ENCODE measurements around the gene CFAP61. TPM values are rescaled to one million over a fixed set of nuclear protein-coding genes. Genes with fewer than 3 reads are reported as not detected.

The CFAP61 gene
- total and polyA plus RNA-seq, 2 experiments from 2014 or later = 1.0 TPM; not detected in 1

DNA sequence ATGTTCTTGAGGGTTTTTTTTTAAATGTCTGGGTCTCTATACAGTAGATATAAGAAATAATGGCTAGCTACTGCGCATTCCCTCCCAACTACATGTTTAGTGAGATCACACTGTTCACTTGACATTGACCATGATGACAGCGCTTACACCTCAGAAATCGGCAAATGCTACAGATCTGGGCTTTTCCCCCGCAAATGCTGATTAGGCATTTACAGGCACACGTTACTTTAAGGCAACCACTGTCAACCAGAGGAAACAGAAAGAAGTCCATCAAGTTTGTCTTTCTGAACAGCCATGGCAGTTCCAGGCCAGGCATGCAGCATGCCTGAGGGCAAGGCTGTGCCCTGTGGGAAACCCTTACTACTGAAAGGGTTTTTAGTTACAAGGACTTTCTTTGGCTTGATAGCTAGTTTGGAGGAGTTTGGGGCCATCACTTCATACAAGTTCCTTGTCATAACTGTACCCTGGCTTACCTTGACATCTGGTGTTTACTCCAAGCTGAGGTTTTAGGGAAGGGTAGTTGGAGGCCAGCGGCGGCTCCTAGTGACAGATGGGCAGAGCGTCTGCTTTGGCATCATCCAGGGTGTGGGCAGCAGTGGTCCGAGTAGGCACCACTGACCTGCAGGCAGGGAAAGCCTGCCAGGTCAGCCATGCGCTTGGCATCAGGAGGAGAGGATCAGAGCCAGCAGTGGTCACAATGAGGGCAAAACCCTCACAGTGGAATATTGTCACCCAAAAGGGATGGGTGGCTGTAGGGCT is 43.0 kb downstream of the CFAP61 start:
- Histone ChIP-seq H3K79me2 (no peaks in the 10 kb centered on the region), H3K9me2 (replicated peaks; ENCODE audit: insufficient read depth) (no peaks in the 10 kb centered on the region), H3K4me2 (no peak overlapping the region), H3K4me3 (no peak overlapping the region), H4K20me1 (ENCODE audit: insufficient read depth, poor library complexity, severe bottlenecking) (no peaks in the 10 kb centered on the region), H3K36me3 (replicated peaks; ENCODE audit: insufficient read depth, low read depth) (no peaks in the 10 kb centered on the region), H3K4me1 (ENCODE audit: insufficient read depth) (no peaks in the 10 kb centered on the region), H2AFZ (no peak overlapping the region), H3K9me3 (ENCODE audit: low read depth) (no peaks in the 10 kb centered on the region), H3K27me3 (no peaks in the 10 kb centered on the region), H3K27ac (no peak overlapping the region)
- no peak for DNase-seq (ENCODE audit: low spot score)
- TF ChIP-seq EZH2phosphoT487 (IDR thresholded peaks at IDR 0.05; ENCODE audit: low read depth, severe bottlenecking, unreplicated experiment) (no peak), EZH2 (IDR thresholded peaks at IDR 0.05; ENCODE audit: borderline replicate concordance) (no peak)
- TF ChIP-seq, protein P1, sequence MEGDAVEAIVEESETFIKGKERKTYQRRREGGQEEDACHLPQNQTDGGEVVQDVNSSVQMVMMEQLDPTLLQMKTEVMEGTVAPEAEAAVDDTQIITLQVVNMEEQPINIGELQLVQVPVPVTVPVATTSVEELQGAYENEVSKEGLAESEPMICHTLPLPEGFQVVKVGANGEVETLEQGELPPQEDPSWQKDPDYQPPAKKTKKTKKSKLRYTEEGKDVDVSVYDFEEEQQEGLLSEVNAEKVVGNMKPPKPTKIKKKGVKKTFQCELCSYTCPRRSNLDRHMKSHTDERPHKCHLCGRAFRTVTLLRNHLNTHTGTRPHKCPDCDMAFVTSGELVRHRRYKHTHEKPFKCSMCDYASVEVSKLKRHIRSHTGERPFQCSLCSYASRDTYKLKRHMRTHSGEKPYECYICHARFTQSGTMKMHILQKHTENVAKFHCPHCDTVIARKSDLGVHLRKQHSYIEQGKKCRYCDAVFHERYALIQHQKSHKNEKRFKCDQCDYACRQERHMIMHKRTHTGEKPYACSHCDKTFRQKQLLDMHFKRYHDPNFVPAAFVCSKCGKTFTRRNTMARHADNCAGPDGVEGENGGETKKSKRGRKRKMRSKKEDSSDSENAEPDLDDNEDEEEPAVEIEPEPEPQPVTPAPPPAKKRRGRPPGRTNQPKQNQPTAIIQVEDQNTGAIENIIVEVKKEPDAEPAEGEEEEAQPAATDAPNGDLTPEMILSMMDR (IDR thresholded peaks at IDR 0.05; ENCODE audit: poor library complexity) = no peak
- 88% methylated on average over 10 of the region's 10 CpGs for WGBS (ENCODE audit: low lambda C conversion rate, missing lambda C conversion rate)

DNA sequence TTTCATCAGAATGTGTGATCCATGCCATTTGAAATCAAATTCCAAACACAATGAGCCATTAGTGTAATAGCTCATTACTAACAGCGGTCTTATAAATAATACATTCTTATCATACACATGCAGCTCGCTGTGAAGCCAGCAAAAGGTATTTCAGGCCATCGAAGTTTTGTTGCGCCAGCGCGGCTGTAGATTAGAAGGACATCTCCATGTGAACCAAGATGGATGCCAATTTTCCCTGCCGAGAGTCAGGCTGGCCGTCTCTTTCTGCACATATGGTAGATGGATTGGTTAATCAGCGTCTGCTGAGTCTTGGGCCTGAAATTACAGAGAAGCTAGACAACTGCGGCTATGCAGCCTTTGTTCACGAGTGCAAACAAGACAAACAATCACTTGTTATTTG is 44.1 kb downstream of the CFAP61 start:
- H3K27ac ChIP-seq = no peak overlapping the region
- no peak overlapping the region for H2AFZ ChIP-seq
- H3K4me3 ChIP-seq = no peak overlapping the region
- no peaks in the 10 kb centered on the region for H4K20me1 ChIP-seq (ENCODE audit: insufficient read depth, poor library complexity, severe bottlenecking)
- DNase-seq (ENCODE audit: low spot score) = no peak
- TF ChIP-seq EZH2 (IDR thresholded peaks at IDR 0.05; ENCODE audit: borderline replicate concordance) = no peak
- TF ChIP-seq, protein P1 (IDR thresholded peaks at IDR 0.05; ENCODE audit: poor library complexity) = no peak
- no peak for TF ChIP-seq EZH2phosphoT487 (IDR thresholded peaks at IDR 0.05; ENCODE audit: low read depth, severe bottlenecking, unreplicated experiment)
- no peaks in the 10 kb centered on the region for H3K4me1 ChIP-seq (ENCODE audit: insufficient read depth)
- no peaks in the 10 kb centered on the region for H3K9me2 ChIP-seq (replicated peaks; ENCODE audit: insufficient read depth)
- H3K27me3 ChIP-seq = no peaks in the 10 kb centered on the region
- no peaks in the 10 kb centered on the region for H3K9me3 ChIP-seq (ENCODE audit: low read depth)
- H3K79me2 ChIP-seq = no peaks in the 10 kb centered on the region
- H3K4me2 ChIP-seq = no peak overlapping the region
- H3K36me3 ChIP-seq (replicated peaks; ENCODE audit: insufficient read depth, low read depth) = no peaks in the 10 kb centered on the region
- 94% methylated on average over 11 of the region's 11 CpGs for WGBS (ENCODE audit: low lambda C conversion rate, missing lambda C conversion rate)

DNA sequence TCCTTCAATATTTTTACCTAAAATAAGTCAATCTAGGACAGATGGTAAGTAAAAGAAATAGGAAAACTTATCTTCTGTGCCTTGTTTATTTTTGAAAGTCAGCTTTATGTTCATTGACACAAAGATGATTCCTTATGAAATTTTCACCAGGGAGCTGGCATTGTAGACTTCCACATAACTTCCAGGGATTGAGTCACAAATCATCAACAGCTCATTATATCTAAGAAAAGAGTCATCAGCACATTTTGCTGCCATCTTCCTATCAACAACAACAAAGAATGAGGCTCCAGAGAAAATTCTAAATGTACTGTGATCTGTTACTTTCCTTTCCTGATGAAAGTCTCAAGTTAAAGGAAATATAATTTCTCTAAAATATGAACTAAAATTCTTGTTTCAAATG is 48.5 kb downstream of the CFAP61 start:
- no peaks in the 10 kb centered on the region for H3K36me3 ChIP-seq (replicated peaks; ENCODE audit: insufficient read depth, low read depth)

More for the DNA sequence above, 48.5 kb downstream of the CFAP61 start:
- DNase-seq (ENCODE audit: low spot score) = no peak
- no peaks in the 10 kb centered on the region for H3K4me1 ChIP-seq (ENCODE audit: insufficient read depth)
- TF ChIP-seq, protein P1 (IDR thresholded peaks at IDR 0.05; ENCODE audit: poor library complexity) = no peak
- TF ChIP-seq EZH2 (IDR thresholded peaks at IDR 0.05; ENCODE audit: borderline replicate concordance) (no peak), EZH2phosphoT487 (IDR thresholded peaks at IDR 0.05; ENCODE audit: low read depth, severe bottlenecking, unreplicated experiment) (no peak)
- H4K20me1 ChIP-seq (ENCODE audit: insufficient read depth, poor library complexity, severe bottlenecking) = no peaks in the 10 kb centered on the region
- H3K79me2 ChIP-seq = no peaks in the 10 kb centered on the region
- H3K4me2 ChIP-seq = no peak overlapping the region
- no peaks in the 10 kb centered on the region for H3K27me3 ChIP-seq
- no peak overlapping the region for H2AFZ ChIP-seq
- no peak overlapping the region for H3K27ac ChIP-seq
- no peak overlapping the region for H3K4me3 ChIP-seq
- no peaks in the 10 kb centered on the region for H3K9me3 ChIP-seq (ENCODE audit: low read depth)
- no peaks in the 10 kb centered on the region for H3K9me2 ChIP-seq (replicated peaks; ENCODE audit: insufficient read depth)
